GM21529 (cell line): Measurements from ENCODE around the gene TEKTIP1.

Source experiments
- ATAC-seq: cut with Tn5 transposase; IDR thresholded peaks from one replicate; pipeline ENCODE4 v1.9.1; 2021; ENCODE audit not compliant: unreplicated experiment

TEKTIP1 gene

DNA sequence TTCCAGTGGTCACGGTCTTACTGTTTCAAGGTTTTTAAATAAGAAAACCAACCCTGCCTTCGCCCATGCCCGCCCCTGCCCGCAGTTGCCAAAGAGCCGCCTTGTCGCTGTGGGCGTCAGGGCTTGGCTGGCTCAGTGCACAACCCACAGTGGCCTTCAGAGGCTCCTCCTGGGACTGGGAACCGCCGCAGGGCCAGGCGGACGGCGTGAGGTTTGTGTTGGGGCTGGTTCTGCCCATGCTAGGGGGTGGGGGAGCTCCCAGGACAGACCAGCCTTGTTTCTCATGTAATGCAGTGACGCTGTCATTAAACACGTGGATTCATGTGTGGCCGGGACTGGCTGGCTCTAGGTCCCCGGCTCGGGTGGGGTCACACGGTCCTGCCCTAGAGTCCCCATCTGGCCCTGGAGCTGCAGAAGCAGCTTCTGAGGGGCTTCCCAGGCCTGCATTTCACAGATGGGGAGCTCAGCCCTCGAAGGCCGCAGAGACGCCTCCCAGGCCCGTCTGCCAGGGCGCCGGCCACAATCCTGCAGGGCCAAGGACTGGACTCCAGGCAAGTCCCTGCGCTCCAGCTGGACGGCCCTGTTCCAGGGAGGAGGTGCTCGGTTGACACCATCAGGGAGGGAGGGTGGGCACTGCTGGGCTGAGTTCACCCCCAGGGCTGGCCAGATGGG lies 2.4 kb upstream of the TEKTIP1 start:
- ATAC-seq = no peak

DNA sequence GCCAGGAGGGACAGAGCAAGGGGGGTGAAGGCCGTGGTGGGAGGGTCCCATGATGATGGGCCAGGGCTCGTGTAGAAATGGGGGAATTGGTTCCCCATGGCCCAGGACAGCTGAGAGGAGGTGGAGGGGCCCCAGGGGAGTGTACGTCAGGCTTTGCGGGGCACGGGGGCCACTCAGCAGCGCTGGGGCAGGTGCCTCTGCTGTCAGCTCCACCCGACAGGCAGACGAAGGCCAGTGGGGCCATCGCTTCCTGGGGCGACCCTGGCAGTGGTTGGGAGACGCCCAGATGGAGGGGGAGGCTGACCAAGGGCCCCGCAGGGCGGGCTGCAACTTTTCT lies 1.9 kb upstream of the TEKTIP1 start:
- ATAC-seq = no peak

DNA sequence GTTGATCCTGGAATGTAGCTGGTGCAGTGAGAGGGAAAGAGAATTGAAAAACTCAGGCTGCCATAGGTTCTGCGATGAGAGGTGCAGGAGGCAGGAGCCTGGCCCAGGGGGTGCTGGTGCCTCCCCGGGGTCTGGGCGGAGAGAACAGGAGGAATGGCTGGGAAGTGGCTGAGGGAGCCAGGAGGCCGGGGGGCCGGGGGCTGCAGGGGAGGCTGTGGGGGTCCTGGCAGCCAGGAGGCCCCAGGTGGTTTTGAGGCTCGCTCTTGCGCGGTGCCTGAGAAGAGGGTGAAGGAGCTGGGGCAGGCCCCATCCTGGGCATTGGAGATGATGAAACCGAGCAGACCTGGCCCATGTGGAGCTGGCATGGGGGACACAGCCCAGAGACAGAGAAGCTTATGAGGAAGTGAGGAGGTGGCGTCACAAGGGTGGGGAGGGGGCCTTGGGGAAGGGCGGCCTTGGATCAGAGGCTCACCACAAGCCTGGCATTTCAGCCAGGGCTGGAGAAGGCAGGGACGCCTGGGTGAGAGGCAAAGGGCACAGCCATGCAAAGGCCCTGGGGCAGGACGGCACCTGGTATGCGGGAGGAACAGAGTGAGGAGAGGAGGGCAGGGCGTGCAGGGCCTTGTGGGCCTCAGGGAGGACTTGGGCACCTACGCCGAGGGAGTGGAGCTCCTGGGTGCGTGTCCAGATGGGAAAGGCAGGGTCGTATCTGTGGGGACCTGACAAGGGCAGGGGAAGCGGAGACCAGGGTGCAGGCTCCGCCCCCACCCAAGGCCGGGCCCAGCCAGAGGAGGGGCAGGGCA lies 1.3 kb upstream of the TEKTIP1 start:
- no peak for ATAC-seq

GRCh38 chr19:3538258-3538929 lies 580 bp upstream of the TEKTIP1 start:
- no peak for ATAC-seq

DNA sequence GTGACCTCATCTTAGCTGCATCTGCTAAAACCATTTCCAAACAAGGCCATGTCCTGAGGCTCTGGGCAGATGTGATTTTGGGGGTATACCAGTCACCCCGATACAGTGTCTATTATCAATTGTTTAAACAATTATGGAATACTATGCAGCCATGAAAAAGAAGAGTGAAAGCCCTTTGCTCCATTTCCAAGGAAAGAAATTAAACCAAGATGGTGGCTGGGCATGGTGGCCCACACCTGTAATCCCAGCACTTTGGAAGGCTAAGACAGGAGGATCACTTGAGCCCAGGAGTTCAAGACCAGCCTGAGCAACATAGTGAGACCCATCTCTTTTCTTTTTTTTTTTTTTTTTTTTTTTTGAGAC lies 763 bp downstream of the TEKTIP1 start:
- ATAC-seq = no peak

DNA sequence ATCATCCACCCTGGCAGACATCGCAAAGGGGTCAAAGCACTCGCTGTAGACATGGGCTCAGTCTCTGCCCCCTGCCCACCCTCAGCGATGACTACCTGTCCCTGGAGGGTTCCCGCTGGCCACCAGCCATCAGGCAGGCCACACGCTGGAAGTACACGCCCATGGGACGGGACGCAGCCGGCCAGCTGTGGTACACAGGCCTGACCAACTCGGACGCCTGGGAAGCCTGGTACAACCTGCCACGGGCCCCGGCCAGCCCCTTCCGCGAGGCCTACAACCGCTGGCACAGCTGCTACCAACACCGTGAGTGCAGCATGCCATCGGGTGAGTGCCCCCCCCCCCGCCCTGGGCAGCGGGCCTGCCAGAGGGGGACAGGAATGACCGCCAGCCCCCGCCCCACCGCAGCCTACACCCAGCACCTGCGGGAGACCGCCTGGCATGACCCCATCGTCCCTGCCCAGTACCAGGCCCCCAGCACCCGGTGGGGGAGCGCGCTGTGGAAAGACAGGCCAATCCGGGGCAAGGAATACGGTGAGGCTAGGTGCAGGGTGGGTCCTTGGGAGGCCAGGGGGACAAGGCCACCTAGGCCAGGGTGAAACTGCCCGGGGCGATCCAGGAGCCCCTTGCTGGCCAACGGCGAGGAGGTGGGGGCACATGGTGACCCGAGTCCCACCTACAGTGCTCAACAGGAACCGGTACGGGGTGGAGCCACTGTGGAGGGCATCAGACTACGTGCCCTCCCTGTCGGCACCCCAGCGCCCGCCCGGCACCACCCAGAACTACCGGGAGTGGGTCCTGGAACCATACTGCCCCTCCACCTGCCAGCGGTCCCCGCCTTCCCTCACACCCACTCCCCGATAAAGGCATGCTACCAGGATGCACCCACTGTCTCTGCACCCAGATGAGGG lies 4.4 kb downstream of the TEKTIP1 start:
- no peak for ATAC-seq

GRCh38 chr19:3544058-3544376 lies 5.0 kb downstream of the TEKTIP1 start:
- no peak for ATAC-seq

DNA sequence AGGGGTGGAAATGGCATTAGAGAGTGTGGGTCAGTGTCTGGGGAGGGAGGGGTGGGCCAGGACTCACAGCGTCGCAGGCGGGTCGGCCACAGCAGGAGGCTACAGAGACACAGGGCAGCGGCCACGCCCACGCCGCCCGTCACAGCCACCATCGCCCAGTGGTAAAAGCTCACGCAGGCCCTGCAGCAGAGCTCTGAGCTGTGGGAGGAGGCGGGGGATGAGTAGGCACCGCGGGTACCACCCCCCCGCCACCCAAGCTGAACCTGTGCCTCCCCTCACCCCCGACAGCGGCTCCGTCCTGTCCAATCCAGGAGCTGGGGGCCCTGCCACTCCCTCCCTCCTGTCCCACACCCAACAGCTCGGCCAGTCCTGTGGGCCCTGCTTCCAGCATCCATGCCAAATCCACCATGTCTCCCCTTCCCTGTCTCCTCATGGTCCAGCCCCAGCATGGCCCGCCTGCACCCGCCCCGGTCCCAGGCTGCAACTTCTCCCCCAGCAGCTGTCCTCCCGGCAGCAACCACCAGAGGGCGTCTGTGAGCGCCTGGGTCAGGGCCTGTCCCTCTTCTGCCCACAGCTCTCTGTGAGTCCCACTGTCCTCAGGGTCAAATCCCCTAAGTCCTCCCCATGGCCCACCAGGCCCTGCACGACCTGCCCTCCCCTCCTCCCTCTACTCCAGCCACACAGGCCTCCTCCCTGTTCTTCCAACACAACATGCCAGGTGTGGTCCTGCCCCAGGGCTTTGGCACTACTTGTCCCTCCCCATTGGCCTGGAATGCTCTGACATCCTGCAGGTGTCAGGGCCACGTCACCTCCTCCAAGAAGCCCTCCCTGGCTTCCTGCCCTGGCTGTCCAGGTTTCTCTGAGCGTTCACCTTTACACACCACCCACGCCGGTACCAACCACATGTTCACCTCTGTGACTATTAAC lies 6.0 kb downstream of the TEKTIP1 start:
- ATAC-seq = no peak

- ATAC-seq = no peak
Observed at GRCh38 chr19:3545669-3546034, 6.7 kb downstream of the TEKTIP1 start.

DNA sequence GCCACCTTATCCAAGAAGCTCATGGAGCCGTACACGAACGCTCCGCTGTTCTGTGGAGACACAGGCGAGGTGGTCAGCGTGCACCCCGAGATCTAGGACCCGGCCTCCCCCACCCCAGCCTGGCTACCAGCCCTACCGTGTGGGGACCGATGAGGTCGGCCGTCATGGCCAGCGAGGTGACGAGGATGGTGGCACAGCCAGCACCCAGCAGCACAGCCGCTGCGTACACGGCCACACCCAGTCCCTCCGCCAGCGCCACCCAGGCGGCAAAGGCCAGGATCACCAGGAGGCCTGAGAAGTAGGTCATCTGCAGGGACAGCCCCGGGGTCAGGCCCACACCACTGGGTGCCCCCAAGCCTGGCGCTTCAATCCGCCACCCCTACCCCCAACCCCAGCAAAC lies 7.1 kb downstream of the TEKTIP1 start:
- ATAC-seq = no peak

GRCh38 chr19:3547301-3547731 lies 8.3 kb downstream of the TEKTIP1 start:
- ATAC-seq = no peak

DNA sequence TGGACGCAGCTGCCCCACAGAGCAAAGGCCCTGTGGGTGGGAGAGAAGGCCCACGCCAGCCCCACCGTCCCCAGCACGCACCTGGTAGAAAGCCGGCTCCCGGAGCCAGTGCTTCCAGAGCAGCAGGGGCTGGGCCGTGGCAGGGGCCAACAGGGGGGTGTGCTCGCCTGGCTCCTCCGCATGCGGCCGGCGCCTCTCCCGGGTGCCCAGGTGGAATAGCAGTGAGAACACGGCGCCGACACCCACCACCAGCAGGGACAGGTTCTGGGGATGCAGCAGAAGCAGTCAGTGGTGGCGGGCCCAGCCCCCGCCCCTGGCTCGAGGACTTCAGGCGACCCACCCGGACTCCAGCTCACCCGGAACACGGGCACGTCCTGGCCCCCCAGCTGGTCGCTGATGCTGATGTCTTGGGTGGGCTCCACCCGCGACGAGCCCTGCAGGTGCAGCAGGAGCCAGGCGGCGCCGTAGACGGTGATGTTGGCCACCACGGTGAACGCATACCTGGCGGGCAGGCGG lies 8.9 kb downstream of the TEKTIP1 start:
- ATAC-seq = no peak

GRCh38 chr19:3548606-3549005 lies 9.6 kb downstream of the TEKTIP1 start:
- ATAC-seq = no peak

DNA sequence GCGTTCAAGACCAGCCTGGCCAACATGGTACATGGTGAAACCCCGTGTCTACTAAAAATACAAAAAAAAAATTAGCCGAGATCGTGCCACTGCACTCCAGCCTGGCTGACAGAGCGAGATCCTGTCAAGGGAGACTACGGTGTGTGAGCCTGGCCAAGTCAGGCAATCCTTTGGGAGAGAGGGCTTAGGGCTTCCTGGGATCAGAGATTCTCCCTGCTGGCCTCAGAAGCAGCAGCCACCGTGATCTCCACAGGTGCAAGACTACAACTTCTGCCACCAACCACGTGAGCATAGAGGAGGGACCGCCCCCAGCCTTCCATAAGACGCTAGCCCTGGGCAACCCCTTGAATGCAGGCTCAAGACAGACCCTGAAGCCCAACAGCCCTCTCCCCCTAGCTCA lies 10.8 kb downstream of the TEKTIP1 start:
- no peak for ATAC-seq

GRCh38 chr19:3550947-3551791 lies 12.2 kb downstream of the TEKTIP1 start:
- no peak for ATAC-seq

DNA sequence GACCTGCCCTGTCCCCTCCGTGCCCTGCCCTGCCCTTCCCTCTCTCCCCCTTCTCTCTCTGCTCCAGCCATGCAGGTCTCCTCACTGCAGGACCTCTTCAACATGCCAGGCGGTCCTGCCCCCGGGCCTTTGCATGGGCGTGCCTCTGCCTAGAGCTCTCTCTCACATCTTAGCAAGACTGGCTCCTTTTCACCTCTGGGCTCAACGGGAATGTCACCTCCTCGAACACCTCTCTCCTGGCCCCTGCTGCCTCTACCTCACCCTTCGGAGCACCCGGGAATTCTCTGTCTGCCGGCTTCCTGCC lies 12.8 kb downstream of the TEKTIP1 start:
- no peak for ATAC-seq

DNA sequence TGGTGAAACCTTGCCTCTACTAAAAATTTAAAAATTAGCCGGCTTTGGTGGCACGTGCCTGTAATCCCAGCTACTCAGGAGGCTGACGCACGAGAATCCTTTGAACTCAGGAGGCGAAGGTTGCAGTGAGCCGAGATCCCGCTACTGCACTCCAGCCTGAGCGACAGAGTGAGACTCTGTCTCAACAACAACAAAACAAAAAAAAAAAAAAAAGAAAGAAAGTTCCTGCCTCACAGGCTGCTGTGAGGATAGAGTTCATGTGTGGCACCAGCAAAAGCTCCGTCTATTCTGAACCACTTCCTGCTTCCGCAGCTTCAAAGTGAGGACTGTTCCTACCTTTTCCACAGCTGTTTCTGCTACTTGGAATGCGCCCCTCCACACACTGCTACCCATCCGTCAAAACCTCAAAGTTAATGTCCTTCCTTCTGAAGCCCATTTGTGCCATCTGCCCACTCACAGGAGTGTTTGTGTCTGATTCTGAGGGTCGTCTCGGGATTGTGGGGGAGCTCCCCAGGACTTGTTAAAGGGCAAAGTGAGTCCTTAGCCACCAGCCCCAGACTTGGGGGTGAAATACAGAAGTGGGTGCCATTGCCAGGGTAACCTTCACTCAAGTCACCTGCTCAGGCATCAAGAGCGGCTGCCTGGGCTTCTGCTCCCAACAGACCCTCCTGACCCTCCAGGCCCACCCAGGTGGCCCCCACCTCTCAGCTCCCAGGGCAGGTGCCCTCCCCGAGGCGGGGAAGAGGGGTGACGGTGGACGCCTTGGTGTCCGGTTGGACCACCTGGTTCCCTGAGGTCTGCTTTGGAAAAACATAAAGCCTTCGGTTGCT lies 15.5 kb downstream of the TEKTIP1 start:
- no peak for ATAC-seq

DNA sequence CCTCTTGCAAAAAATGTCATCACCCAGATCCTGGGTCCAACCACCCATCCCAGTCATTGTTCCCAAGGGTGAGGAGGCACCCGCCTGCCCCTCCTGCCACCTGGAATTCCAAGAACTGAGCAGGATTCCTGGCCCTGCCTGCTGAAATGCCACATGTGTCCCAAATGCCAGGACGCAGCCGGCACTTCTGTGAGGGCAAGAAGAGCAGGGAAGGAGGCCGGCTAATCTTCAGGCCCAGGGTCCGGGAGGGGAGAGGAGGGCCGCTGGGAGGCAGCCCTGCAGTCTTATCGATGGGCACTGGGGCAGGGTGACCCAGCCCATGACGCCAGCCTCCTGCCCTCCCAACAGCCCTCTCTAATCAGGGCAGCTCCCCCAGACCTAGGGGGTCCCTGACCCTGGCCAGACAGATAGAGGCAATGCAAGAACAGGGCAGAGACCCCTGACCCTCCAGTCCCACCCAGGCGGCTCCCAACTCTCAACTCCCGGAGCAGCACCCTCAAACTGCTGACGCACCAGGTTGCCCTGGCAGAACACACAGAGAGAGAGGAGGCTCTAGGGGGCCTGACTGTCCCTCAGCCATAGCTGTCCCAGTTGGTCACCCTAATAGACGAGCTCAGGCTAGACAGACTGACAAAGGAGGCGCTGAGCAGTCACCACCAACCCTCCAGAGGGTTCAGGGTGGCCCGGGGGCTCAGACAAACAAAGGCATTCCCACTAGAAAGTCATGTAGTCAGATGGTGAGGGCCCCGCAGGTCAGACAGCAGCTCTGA lies 16.9 kb downstream of the TEKTIP1 start:
- ATAC-seq = no peak
